GM19240 (cell line): ENCODE data around the gene ZMPSTE24.
"Not testable (repeated sequence)": the region's sequence is repeated elsewhere in the genome, so short reads cannot be mapped to it uniquely, and the experiment has no call there.

ENCODE experiments used
- DNase-seq: peaks from one replicate; pipeline ENCODE4 v3.0.0; 2011; ENCODE audit warnings: low spot score; ENCODE audit not compliant: insufficient read length

The ZMPSTE24 gene

DNA sequence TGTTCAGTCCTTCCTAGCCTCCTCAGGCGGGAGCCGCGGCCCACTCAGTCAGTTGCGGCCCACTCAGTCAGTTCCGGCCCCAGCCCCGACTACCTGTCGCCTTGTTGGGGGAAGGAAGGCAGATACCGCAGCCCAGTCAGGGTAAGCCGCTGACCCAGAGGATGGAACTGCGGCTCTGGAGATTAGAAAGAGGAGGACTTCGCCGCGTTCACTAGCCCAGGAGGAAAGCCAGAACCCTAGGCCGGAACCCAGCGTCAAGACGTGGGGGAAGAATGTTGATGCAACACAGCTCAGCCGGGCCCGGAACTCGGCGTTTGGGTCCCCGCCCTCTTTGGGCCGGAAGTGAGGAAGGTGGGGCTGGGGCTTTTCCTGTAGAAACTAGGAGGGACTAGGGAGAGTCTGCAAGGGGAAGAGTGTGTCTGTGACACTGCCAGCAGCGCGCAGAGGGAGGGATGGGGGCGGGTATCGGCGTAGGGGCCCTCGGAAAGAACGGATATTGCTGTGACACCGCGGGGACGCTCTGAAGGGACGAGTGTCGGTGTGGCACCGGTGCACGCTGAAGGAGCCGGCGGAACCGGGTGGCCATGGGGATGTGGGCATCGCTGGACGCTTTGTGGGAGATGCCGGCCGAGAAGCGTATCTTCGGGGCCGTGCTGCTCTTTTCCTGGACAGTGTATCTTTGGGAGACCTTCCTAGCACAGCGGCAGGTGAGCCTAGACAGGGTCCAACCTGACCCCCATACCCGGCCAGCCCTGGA, at the start of gene ZMPSTE24:
Gene ZMPSTE24 (plus strand): TSS at position 549 of the 757 bp plus-strand sequence. CDS start 36 bp downstream, at position 585.
- peak; percentile 73 for DNase-seq

DNA sequence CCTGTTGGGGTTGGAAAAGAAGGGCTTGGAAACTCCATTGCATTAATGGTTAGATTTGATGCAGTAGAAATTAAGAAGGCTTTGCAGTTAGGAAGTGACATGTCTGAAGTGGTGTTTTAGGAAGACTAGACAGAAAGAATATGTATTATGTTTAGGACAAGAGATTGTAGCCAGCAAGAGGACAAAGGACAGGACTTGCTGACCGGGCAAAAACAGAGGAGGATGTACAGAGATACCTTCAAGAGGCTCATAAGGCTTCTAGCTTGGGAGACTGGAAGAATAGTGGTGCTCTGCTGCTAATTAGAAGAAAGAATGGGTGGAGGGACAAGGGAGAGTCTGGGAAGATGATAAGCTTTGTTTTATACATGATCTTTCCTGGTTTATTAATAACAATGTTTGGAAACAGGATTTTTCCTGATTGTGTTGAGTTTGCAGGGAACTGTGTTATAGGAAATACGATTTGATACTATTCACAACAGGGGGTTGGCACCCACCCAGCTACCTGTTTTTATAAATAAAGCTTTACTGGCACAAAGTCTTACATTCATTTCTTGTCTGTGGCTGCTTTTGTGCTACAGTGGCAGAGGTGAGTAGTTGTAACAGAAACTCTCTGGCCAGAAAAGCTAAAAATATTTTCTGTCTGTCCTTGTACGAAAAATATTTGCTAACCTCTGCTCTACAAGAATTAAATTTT, 47.4 kb upstream of the ZMPSTE24 start:
- DNase-seq: no peak

DNA sequence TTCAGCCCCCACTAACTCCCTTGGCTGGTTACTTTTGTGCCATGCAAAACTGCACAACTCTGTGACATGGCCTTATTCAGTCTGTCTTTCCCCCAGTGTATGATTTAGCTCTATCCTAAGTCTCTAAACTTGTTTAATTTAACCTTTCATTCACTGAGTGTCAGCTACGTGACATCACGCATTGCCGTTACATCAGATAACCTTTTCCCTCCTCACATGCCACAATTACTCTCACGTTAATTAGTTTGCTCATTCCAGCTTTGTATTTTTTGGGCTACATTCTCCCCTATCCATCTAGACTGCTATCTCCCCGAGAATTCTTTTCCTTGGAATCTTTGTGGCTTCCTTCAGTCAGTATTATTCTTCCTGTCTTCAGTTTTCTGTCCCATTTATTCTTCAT, 39.7 kb upstream of the ZMPSTE24 start:
- no peak for DNase-seq

DNA sequence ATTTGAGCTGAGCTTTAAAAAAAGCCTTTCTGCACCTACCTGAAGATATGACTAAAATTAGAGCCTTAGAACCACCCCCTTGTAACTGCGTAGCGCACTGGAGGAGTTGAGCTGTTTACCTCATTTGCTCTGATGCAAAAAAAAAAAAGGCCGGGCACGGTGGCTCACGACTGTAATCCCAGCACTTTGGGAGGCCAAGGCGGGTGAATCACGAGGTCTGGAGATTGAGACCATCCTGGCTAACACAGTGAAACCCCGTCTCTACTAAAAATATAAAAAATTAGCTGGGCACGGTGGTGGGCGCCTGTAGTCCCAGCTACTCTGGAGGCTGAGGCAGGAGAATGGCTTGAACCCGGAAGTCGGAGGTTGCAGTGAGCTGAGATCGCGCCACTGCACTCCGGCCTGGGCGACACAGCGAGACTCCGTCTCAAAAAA, 36.5 kb upstream of the ZMPSTE24 start:
- DNase-seq: not testable (repeated sequence)

DNA sequence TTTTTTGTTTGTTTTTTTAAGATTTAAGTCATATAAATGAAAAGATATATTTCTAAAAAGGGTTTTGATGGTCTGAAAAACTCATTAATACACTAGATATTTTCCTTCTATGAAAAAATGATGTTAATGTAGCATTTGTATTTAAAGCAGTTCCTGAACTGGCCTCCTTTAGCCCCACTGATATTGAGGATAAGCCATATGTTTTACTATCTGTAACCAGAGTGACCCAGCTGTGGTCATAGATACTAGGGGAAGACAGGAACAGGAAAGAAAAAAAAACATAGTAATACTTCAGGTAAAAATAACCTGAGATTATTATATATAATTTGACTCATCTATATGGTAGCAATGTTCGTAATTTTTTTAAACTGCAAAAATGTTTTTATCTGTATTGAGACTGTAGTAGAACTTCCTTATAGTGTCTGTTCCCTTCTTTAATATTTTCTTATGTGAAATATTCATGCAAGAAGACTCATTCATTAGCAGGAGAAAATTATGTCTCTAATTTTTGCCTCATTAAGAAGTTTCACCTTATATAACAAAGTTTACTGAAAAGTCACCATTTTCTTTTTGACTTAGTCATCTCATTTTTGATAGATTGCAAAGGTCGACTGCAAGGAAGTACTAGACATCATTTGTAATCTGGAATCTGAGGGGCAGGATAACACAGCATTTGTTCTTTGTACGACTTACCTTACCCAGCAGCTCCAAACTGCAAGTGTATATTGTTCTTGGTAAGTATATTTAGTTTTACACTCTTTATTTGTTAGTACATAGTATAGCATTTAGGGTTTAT, 35.9 kb upstream of the ZMPSTE24 start:
- DNase-seq: no peak

DNA sequence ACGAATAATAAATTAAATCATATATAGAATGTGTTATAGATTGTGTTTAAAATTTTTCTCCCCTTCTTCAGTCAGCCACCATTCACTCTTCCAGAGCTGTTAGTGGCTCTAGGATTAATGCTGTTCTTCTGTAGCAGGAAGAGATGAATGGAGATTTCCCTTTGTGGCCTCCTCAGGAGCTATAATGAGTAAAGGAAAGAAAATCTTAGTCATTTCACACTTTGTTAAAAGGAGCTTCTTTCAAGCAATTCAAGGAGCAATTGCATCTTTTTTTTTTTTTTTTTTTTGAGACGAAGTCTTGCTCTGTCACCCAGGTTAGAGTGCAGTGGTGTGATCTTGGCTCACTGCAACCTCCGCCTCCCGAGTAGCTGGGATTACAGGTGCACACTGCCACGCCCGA, 34.0 kb upstream of the ZMPSTE24 start:
- DNase-seq: no peak

DNA sequence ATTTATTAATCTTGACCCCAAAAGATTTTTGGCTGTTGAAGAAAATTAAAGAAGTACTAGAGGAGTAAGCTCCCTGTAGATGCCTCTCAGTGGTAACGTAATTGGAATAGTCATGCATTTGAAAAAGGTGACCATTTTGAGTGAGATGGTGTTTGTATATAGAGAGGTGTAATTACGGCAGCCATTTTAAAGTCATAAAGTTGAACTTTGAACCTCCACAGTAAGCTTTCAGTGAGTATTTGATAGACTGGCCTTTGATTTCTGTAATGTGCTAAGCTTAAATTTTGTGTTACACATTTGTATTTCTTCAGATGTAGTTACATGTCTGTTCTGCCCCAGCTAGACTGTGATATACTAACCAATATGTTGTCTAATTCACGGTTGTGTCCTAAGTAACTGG, 31.8 kb upstream of the ZMPSTE24 start:
- no peak for DNase-seq

DNA sequence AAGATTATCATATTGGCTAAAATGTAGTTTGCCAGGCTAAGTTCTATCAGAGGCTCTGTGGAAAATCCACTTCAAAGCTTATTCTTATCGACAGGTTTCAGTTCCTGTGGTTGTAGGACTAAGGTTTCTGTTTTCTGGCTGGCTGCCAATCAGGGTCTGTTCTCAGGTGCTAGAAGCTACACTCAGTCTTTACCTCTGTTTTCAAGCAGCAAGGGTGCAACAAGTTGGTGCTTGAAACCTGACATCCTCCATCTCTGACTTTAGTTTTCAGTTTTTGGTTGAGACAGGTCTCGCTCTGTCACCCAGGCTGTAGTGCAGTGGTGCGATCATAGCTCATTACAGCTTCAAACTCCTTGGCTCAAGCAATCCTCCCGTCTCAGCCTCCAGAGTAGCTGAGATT, 25.6 kb upstream of the ZMPSTE24 start:
- DNase-seq: peak; percentile 11

DNA sequence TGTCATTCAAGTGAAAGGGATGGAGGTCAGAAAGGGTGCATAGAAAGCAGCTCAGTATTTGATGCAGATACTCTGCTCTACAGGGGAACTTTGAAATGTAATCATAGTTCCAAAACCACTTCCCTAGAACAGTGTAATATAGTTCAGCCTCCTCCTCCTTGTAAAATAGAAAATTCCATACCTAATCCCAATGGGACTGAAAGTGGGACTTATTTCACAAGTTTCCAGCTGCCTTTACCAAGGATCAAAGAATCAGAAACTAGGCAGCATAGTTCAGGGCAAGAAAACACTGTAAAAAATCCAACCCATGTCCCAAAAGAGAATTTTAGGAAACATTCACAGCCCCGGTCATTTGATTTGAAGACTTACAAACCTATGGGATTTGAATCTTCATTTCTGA, 18.4 kb upstream of the ZMPSTE24 start:
- no peak for DNase-seq

DNA sequence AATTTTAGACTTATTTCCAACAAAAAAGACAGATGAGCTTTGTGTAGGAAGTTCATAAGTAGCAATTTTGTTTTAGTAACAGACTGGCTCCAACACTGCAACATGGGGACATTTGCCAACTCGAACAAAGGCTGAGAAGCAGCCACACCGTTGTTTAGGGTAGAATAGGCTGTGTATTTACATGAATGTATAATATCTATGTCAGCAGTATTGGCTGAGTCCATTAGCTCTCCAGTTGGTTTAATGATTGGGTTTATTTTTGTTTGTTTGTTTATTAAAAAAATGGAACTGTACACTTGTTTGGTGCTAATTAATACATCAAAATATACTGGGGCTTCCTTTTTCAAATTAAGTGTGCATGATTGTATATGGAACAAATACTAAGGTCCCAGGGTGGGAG, 17.6 kb upstream of the ZMPSTE24 start:
- DNase-seq: no peak

DNA sequence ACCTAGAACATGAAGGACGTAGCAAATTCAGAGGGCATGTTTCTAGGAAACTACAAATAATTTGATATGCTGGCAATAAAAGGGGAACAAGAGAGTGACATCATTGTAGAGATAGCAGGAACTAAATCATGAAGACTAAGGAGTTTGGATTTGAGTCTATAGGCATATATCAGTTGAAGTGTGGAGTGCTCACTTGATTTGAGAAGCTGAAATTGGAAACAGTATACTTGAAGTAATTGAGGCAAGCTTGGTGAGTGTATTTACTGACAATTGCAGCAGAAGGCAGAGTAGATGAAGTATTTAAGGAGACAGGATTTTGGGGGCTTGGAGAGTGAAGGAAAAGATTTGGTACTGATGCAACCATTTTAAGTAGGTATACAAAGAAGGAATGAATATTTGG, 16.7 kb upstream of the ZMPSTE24 start:
- no peak for DNase-seq

DNA sequence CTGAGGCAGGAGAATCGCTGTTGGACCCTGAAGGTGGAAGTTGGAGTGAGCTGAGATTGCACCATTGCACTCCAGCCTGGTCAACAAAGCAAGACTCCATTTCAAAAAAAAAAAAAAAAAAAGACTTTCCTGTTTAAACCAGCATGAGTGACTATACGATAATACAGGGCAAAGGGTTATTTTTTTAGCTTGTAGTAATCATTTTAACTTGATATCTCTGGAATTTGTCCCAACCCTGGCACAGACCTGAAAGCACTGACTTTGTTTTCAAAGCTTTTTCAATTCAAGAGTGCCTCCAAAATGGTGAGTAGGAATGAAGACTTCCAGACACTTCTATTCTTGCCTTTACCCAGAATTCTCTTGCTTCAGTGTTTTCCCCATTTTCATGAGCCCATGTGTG, 14.7 kb upstream of the ZMPSTE24 start:
- DNase-seq: no peak

DNA sequence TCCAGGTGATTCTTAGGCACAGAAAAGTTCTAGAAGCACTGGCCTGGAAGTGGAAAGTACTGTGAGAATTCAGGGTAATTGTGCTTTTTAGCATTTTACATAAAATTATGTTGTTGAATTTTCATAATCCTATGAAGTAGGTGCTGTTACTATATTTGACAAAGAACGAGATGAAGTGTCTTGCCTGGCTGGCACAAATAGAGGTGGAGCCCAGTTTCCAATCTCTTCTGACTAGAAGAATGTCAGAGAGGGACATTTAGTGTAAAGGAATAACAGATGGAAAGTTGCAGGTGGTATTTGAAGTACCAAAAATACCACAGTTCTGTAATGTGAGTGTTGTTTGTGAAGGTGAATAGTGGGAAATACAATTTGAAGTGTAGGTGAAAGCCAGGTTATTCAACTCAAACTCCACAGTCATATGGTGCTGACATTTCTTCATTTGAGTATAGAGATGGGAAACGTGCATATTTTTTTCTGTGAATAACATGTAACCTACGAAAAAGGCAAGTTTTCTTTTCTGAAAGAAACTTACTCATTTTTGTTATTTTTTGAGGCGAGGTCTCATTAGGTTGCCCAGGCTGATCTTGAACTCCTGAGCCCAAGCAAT, 13.8 kb upstream of the ZMPSTE24 start:
- DNase-seq: no peak

DNA sequence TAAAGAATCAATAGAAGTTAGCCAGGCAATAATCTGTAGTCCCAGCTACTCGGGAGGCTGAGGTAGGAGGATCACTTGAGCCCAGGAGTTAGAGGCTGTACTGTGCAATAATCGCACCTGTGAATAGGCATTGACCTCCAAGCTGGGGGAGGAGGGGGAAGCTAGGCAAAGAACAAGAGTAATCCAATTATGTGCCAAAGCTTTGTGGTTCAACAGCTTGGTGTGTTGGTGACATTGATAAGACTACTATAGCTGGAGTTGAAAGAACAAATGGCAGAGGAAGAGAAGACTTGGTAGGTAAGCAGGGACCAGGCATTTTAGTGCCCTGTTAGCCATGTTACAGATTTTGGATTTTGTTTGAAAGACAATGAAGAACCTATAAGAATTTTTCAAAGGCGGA, 12.3 kb upstream of the ZMPSTE24 start:
- no peak for DNase-seq

DNA sequence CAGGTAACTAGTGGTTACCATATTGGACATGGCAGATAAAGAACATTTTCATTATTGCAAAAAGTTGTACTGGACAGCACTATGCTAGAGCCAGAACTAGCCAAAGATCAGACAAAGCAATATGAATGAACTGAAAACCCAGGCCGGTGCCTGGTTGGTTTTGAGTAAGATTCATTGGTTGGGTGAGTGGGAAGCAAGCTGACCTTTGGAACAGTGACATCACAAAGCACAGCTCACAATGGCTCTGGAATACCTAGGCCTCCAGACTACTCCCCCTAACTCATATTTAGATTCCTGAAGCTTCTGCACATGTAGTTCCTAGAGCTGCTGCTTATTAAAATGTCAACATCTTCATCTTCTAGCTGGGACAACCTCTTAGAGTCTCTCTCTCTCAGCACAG, 10.4 kb upstream of the ZMPSTE24 start, which contains the start of gene TMCO2:
Gene TMCO2 (plus strand): TSS at position 283 of the 400 bp plus-strand sequence. CDS start 57 bp downstream, at position 340.
- no peak for DNase-seq

DNA sequence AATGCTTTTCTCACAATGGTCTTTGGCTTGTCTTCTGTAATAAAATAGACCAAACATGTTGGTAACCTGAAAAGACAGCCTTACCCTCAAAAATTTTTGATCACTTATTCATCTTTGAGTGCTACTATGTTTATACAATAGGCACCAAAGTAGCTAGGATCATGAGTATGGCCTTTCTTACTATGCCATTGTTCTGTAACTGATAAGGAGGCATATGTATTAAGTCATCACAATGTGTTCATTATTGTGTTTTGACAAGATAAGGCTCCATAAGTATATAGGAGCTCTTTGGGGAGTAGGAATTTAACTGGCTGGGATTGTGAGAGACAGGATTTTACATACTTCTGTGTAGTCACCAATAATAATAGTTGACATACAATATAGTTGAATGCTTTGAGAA, 9.6 kb upstream of the ZMPSTE24 start:
- no peak for DNase-seq

DNA sequence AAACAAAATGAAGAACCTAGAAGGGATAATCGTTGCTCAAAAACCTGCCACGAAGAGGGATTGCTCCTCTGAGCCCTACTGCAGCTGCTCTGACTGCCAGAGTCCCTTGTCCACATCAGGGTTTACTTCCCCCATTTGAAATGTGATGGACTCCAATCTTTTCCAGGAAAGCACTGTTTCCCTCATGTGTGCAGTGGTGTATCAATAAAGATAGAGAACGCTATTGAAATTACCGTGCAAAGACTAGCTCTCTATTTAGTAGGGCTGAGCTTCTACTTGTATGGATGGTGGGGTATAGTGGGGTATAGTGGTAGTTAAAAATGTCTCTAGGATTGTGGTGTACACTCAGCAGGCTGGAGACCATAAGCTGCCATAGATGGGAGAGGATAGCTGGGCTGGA, 6.6 kb upstream of the ZMPSTE24 start:
- DNase-seq: no peak

DNA sequence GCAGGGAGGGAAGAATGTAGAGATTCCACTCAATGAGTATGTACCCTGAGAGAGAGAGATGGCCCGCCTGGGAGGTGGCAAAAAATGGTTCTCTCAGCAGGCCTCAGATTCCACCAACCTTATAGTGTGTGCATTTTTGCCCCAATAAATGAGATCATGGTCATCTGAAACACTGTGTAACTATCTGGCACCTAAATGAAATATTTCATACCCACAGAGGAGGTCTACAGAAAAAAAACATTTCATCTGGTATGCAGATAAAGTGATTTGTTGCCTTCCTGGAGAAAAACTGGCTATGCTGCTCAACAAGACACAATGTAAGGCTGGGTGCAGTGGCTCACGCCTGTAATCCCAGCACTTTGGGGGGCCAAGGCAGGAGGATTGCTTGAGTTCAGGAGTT, 5.4 kb upstream of the ZMPSTE24 start:
- DNase-seq: no peak

DNA sequence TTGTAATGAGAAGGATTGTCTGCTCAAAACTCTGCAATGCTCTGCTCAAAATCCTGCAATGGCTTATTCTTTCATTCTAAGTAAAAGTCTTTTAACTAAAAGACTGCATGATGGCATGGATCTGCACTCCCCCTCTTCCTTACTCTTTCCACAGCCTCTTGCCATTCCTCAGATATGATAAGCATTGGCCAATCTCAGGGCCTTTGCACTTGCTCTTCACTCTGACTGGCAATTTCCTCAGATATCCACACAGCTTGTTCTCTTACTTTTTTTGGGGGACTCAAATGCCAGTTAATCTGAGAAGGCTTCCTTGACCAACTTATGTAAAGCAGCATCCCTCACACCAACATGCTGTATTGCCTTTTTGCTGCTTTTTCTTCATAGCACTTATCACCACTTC, 2.8 kb upstream of the ZMPSTE24 start:
- no peak for DNase-seq

DNA sequence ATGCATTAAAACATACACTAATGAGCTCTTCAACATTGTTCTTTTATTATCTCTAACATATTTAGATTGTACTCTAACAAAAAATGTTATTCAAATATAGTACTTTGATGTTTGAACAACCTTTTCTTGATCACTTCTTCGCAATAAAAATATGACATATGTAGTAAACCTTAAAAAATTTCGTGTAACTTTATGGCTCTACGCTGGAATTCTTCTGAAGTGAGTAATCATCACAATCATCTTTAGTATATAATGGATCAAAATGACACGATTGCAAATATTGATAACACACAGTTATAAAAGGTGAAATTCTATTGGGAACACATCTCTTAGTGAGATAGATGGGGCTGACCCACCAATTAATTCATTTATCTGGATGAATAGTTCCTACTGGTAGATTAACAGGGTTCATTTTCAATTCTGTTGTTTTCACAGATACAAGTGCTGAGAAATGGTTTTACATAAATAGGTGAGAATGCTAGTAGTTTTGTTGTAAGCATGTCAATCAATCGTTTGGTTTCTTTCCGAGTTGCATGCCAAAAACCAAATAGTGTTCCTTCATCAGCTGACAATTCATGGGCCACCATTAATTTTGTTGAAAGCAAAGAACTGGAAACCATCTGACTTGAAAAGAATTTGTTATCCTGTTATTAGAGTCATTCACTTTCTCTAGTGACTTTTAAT, 1.5 kb upstream of the ZMPSTE24 start:
- no peak for DNase-seq

DNA sequence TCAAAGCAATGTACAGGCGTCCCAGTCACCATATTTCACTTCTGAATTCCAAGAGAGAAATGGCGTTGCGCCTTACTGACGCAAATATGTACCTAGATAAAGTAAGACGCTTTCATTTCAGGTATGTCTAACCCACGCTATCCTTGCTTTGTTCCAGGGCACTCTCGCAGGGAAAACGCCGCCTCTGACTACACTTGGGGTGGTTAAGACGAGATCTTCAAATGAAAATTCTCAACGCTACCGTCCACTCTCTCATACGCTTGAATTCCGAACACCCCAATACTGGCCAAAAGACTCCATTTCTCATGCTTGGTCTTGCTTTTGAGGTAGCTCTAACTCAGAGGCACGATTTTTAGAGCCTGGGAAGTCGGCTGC, 736 bp upstream of the ZMPSTE24 start:
- no peak for DNase-seq
